Left ventricle myocardium inferior (tissue), 1 donor: Measurements from ENCODE around the gene SLC38A8. TPM values are rescaled to one million over a fixed set of nuclear protein-coding genes. Genes with fewer than 3 reads are reported as not detected.

Source experiments
- DNase-seq: peaks from one replicate; pipeline ENCODE4 v3.0.0-alpha.2; 2020
- H3K27ac ChIP-seq: fragments of 200-600 bp; replicated peaks from 2 replicates; pipeline ENCODE4 v1.8.0; 2021
- H3K27me3 ChIP-seq: fragments of 200-600 bp; 2 replicates; pipeline ENCODE4 v1.8.0; 2021; ENCODE audit warnings: low read depth
- H3K36me3 ChIP-seq: fragments of 200-600 bp; 2 replicates; pipeline ENCODE4 v1.8.0; 2021
- H3K4me1 ChIP-seq: fragments of 200-600 bp; 2 replicates; pipeline ENCODE4 v1.8.0; 2021
- H3K4me3 ChIP-seq: fragments of 200-600 bp; 2 replicates; pipeline ENCODE4 v1.8.0; 2021; ENCODE audit warnings: mild to moderate bottlenecking, moderate library complexity
- H3K9me3 ChIP-seq: fragments of 200-600 bp; replicated peaks from 2 replicates; pipeline ENCODE4 v1.8.0; 2021
- intact Hi-C: fragments of 100-400 bp; cut with micrococcal nuclease; formaldehyde crosslinking; loops from one replicate; pipeline ENCODE4 v1.11.0; 2022
- total RNA-seq: library from RNA; stranded (reverse); fragmentation: NEBNext Ultra II Directional; extraction: Animal tissue kit (Norgen Biotek cat#: 25700); gene quantifications from one replicate; pipeline ENCODE4 v1.2.1, GENCODE V29; 2021
- TF ChIP-seq, protein P1 (sequence below): fragments of 200-600 bp; IDR thresholded peaks from 2 replicates; pipeline ENCODE4 v1.8.0; 2021; ENCODE audit warnings: antibody characterized with exemption, mild to moderate bottlenecking, borderline replicate concordance
- donor health status: DM: no; HTN: yes; CAD: no; lungs with severe emphysema.

Gene SLC38A8
- total RNA-seq, 1 donor from 2014 or later: not detected

DNA sequence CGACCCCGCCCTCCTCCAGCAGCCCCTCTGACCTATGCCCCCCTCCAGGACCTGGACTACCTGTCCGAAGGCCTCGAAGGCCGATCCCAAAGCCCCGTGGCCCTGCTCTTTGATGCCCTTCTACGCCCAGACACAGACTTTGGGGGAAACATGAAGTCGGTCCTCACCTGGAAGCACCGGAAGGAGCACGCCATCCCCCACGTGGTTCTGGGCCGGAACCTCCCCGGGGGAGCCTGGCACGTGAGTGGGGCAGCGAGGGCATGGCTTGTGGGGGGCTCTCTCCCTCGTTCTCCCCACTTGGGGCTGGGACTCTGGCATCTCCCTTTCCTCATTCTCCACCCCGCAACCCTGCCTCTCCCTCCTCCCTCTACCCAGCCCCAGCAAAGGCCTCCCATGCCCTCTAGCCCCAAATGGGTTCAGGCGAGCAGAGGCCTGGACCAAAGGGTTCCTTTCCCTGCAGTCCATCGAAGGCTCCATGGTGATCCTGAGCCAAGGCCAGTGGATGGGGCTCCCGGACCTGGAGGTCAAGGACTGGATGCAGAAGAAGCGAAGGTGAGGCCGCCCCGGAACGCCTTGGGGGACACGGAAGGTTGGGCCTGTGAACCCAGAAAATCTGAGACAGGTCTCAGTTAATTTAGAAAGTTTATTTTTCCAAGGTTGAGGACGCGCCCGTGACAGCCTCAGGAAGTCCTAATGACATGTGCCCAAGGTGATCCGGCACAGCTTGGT, 81.9 kb downstream of the SLC38A8 start:
- DNase-seq: no peak
- Histone ChIP-seq H3K36me3 (peaks cover 38% of the 10 kb centered on the region), H3K27ac (peak overlapping the region; percentile 80), H3K27me3 (no peaks in the 10 kb centered on the region), H3K4me3 (no peak overlapping the region), H3K4me1 (peaks cover 41% of the 10 kb centered on the region), H3K9me3 (no peaks in the 10 kb centered on the region)
- intact Hi-C loops: loop anchor here (10.0 kb wide), 1 partner anchor 104 kb away; no protein-coding TSS in a partner anchor
- TF ChIP-seq, protein P1, sequence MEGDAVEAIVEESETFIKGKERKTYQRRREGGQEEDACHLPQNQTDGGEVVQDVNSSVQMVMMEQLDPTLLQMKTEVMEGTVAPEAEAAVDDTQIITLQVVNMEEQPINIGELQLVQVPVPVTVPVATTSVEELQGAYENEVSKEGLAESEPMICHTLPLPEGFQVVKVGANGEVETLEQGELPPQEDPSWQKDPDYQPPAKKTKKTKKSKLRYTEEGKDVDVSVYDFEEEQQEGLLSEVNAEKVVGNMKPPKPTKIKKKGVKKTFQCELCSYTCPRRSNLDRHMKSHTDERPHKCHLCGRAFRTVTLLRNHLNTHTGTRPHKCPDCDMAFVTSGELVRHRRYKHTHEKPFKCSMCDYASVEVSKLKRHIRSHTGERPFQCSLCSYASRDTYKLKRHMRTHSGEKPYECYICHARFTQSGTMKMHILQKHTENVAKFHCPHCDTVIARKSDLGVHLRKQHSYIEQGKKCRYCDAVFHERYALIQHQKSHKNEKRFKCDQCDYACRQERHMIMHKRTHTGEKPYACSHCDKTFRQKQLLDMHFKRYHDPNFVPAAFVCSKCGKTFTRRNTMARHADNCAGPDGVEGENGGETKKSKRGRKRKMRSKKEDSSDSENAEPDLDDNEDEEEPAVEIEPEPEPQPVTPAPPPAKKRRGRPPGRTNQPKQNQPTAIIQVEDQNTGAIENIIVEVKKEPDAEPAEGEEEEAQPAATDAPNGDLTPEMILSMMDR: no peak

Other genes starting within 250 kb of the SLC38A8 start
- gene HSBP1, start 234.8 kb downstream of the SLC38A8 start, total RNA-seq: 175 TPM
- 50.4 TPM for gene MLYCD, start 143.7 kb downstream of the SLC38A8 start, total RNA-seq
- 12.5 TPM for gene OSGIN1, start 89.6 kb downstream of the SLC38A8 start, total RNA-seq
- 0.69 TPM for gene NECAB2, start 74.6 kb downstream of the SLC38A8 start, total RNA-seq
- gene MBTPS1, start 74.1 kb upstream of the SLC38A8 start, total RNA-seq: 72.5 TPM
- 23.8 TPM for gene HSDL1, start 102.4 kb upstream of the SLC38A8 start, total RNA-seq
- gene DNAAF1, start 102.5 kb upstream of the SLC38A8 start, total RNA-seq: 0.14 TPM
- 29.0 TPM for gene TAF1C, start 144.3 kb upstream of the SLC38A8 start, total RNA-seq
- 0.52 TPM for gene ADAD2, start 148.4 kb upstream of the SLC38A8 start, total RNA-seq
- gene KCNG4, start 197.2 kb upstream of the SLC38A8 start, total RNA-seq: not detected